Stimulated activated CD4-positive, alpha-beta T cell treated with anti-CD3 and anti-CD28 coated beads, Interleukin-4, amount 100 ng/mL, for 24 hours (primary cell): Measurements from ENCODE around the gene SBK2.
"Not testable (repeated sequence)": the region's sequence is repeated elsewhere in the genome, so short reads cannot be mapped to it uniquely, and the experiment has no call there.

ENCODE experiments used
- DNase-seq: peaks from one replicate; pipeline ENCODE4 v3.0.0-alpha.2; 2020

SBK2 gene, protein sequence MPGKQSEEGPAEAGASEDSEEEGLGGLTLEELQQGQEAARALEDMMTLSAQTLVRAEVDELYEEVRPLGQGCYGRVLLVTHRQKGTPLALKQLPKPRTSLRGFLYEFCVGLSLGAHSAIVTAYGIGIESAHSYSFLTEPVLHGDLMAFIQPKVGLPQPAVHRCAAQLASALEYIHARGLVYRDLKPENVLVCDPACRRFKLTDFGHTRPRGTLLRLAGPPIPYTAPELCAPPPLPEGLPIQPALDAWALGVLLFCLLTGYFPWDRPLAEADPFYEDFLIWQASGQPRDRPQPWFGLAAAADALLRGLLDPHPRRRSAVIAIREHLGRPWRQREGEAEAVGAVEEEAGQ

DNA sequence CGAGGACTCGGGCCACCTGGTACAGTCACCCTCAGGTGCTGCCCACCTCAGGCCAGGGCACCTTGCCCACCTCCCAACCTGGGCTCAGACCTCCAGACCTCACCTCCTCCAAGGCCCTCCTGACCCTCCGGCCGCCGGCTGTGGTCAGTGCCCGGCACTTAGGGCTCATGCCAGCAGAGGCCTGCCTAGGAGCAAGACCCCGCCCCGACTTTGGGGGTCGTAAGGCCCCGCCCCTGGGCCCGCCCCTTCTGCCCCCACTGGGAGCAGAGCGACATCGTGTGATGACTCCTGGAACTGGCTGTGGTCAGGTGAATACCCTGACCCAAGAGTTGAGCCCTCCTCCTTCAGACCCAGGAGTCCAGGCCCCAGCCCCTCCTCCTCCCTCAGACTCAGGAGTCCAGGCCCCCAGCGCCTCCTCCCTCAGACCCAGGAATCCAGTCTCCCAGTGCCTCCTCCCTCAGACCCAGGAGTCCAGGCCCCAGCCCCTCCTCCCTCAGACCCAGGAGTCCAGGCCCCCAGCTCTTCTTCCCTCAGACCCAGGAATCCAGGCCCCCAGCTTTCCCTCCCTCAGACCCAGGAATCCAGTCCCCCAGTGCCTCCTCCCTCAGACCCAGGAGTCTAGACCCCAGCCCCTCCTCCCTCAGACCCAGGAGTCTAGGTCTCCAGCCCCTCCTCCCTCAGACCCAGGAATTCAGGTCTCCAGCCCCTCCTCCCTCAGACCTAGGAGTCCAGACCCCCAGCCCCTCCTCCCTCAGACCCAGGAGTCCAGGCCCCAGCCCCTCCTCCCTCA, at the start of gene SBK2:
SBK2 (minus strand) TSS at position 183 of the 790 bp plus-strand sequence. CDS start 839 bp downstream, outside the sequence.
- DNase-seq: no peak

DNA sequence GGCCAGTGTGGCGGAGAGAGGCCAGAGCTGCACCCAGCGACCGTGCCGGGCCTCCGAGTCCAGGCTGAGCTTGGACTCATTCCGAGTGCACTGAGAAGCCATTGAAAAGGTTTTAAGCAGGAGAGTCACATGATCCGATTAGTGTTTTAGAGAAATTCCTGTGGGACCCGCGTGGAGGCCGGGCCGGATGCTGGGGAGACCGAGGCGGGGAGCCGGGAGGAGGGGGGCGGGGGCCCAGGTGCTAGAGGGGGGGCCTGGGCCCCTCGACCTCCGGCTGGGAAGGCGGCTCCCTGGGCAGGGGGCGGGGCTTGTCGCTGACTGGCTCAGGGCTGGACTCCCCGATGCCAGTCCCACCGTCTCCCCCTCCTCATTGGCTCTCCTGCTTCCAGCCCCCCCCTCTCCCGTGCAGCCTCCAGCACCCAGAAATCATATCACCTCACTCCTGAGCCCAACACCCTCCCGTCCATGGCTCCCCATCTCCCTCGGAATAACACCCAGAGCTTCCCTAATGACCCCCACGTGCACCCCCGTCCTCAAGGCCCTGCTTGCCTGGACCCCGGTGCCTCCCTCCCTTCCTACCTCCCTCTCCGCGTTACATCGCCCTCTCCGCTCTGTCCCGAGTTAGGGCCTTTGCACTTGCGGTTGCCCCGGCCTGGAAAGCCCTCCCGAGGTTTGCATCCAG, 48.9 kb upstream of the SBK2 start:
- peak; percentile 58 for DNase-seq

DNA sequence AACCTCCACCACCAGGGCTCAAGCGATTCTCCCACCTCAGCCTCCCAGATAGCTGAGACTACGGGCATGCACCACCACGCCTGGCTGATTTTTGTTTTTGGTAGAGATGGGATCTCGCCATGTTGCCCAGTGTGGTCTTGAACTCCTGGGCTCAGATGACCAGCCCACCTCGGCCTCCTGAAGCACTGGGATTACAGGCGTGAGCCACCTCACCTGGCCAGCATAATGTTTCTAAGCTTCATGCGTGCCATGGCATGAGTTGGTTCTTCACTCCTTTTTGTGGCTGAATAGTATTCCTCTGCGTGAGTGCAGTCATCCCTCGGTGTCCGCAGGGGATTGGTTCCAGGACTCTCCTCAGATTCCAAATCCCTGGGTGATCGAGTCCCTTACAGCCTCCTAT, 47.9 kb upstream of the SBK2 start:
- DNase-seq: no peak

DNA sequence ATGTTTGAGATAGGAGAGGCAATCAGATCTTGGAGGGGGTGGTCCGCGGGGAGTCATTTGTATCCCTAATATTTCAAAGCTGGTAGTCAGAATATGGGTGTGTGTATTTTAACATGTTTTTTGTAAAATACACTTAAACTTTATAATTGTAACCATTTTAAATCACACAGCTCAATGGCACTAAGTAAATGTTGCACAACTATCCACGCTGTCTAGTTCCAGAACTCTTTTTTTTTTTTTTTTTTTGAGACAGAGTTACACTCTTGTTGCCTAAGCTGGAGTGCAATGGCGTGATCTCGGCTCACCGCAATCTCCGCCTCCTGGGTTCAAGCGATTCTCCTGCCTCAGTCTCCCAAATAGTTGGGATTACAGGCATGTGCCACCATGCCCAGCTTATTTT, 47.0 kb upstream of the SBK2 start:
- DNase-seq: not testable (repeated sequence)

DNA sequence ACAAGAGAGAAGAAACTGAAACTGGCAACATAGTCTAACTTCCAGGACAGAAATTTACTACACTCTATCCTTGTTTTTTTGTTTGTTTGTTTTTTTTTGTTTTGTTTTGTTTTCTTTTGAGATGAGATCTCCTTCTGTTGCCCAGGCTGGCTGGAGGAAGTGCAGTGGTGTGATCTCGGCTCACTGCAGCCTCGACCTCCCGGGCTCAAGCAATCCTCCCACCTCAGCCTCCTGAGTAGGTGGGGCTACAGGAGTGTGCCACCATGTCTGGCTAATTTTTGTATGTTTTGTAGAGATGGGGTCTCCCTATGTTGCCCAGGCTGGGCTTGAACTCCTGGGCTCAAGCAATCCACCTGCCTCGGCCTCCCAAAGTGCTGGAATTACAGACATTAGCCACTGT, 45.4 kb upstream of the SBK2 start:
- not testable (repeated sequence) for DNase-seq

DNA sequence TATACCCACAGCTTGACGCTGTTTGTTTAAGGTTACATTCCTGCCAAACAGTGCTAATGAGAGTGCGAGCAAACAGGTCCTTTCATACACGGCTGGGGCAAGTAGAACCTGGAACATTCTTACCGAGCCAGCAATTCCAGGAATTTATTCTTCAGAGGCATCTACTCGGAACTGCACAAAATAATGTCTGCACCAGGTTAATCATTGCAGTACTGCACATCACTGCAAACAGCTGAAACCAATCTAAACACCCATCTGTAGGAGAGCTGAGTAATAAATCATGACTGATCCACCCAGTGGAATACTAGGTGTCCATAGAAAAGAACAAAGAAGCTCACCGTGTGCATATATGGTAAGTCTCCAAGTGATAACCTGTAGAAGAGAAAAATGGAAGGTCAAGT, 44.9 kb upstream of the SBK2 start:
- DNase-seq: no peak

DNA sequence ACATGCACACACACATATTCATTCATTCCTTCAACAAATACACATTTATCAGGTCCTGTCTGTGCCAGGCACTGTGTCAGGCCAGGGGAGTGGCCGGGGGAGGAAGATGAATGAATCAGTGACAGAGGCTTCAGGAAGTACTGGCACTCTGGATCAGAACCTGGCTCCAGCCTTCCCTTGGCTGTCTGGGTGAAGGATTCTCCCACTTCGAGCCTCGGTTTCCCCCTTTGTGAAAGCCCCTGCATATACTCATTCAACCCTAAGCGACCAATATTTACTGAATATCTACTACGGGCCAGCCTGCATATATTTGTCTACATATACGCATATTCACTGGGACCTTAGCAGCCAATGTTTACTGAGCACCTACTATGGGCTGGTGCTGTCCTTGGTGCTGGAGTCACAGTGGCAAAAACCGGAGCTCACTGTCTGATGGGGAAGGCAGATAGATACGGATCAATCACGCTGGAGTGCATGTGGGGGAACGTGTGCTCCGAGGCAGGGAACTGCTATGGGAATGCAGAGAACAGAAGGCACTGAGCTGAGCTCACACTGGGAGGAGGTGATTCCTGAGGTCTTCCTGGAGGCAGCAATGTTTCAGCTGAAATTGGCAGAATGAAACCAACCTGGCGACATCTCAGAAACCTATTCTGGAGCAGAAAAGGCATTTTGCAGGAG, 44.4 kb upstream of the SBK2 start:
- DNase-seq: no peak

DNA sequence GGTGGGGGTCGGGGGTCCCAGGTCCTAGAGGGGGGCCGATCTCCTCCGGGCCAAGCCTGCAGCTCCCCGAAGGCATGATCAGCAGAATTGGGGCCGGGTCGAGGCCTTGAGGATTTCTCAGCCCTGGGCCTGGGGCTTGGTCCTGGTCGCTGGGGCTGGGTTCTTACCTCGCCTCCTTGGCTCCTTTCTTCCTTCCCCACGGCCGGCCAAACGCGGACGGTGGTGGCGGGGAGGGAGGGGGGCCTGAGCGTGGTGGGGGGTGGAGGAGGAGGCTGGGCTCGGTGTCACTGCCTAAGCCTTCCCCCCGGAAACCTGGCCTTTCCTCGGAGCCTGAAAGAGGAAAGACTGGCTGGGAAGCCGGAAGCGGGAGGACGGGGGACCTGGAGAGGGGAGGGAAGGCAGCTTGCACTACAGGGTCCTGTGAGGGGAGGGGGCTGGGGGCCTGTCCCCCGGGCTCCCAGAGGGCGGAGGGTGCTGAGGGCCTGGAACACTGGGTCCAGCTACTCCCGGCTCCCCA, 43.8 kb upstream of the SBK2 start, which contains the start of gene ZNF579:
ZNF579 (minus strand) TSS at position 221 of the 517 bp plus-strand sequence. CDS start 1,209 bp downstream, outside the sequence.
- peak; percentile 87 for DNase-seq

DNA sequence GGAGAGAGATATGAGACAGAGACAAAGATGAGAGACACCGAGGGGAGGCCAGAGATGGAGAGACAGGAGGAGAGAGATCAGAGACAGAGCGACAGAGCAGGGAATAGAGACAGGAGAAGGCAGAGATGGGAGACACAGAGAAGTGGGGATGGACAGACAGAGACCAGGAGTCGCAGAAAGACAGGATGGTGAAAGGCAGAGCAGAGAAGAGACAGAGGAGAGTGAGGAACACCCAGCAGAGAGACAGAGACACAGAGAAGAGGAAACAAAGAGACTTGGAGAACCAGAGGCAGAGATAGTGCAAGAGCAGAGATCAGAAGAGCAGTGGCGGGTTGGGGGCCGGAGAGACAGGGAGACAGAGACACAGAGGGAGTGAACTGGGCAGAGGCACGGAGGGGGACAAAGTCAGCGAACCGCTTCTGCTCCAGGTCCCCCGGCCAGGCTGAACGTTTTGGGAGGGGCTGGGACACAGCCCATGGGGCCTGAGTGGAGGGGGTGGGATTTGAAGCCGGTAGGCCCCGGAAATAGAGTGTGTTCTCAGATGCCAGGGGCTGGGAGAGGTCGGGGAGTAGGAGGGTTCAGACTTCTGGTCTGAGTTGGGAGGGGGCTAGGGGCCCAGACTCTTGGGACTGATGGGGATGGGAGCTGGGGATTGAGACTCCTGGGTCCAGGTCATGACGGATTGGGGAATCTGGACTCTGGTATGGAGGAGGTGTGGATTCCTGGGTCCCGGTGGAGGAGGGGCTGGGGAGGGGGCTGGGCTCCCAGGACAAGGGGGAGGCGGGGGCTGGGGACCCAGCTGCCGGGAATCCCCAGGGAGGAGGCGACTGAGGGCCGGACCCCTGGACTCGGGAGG, 43.1 kb upstream of the SBK2 start:
- no peak for DNase-seq

DNA sequence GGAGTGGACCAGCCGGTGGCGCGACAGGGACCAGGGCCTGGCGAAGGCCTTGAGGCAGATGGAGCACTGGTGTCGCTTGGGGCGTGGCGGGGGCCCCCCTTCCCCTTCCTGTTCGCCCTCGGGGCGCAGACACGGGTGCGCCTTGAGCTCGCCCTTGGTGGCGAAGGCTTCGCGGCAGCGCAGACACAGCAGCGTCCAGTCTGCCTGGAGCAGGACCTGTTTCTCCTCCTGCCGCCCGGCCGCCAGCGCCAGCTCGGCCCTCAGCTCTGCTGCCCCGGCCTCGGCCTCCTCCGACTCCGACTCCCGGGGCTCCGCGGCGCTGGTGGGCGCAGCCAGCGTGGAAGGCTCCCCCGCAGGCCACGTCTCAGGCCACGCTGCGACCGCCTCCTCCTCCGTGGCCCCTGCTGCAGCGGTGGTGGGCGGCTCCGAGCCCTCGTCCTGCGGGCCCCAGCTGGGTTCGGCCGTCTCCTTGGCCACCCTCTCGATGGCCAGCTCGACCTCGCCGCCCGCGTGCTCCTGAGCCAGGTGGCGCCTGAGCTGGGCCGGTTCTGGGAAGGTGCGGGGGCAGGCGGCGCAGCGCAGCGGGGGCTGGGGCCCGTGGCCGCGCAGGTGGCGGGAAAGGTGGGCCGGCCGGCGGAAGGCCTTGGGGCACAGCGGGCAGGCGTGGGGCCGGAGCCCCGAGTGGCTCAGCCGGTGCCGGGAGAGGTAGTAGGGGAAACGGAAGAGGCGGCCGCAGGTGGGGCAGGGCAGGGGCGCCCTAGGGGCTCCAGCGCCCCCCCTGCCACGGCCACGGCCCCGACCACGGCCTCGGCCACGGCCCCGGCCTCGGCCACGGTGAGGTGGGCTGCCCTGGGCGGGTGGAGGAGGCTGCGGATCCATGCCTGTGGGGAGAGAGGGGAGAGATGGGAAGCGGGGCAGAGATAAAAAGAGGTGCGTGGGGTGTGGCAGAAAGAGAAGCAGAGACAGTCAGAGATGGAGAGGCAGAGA, 42.1 kb upstream of the SBK2 start:
- DNase-seq: no peak

DNA sequence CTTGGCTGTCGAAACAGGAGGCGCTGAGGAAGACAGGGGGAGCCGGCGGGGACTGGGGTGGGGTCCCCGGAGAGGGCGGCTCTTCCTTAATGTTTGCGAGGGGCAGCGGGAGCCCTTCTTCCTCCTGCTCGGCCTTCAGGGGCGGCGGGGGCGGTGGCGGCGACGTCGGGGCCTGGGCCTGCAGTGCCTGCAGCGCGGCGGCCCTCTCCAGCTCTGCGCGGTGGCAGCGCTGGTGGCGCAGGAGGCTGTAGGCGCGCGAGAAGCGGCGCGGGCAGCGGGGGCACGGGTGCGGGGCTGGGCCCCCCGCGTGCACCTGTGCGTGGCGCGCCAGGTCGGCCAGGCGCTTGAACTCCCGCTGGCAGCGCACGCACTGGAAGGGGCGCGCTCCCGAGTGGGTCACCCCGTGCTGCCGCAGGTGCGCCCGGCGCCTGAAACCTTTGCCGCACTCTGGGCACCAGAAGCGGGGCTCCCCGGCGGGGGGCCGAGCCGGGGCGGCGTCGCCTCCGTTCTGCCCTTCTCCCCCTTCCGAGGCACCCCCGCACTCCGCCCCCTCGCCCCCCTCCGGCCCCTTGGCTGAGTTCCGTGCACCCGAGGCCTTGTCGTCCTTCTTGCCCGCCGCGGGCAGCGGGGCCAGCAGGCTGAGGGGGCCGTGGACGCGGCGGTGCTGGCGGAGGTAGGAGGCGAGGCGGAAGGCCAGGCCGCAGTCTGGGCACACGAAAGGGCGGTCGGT, 41.3 kb upstream of the SBK2 start:
- DNase-seq: no peak

DNA sequence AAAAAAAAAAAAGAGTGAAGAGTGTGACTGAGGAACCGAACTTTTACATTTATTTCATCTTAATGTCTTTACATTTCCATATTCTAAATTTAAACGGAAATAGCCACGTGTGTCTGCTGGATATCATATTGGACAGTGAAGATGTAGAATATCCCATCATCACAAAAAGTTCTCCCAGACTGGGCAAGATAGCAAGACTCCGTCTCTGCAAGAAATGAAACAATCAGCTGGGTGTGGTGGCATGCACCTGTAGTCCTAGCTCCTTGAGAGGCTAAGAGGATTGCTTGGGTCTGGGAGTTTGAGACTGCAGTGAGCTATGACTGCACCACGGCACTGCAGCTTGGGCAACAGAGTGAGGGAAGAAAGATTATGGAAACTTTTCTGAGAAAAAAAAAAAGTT, 39.8 kb upstream of the SBK2 start:
- no peak for DNase-seq

DNA sequence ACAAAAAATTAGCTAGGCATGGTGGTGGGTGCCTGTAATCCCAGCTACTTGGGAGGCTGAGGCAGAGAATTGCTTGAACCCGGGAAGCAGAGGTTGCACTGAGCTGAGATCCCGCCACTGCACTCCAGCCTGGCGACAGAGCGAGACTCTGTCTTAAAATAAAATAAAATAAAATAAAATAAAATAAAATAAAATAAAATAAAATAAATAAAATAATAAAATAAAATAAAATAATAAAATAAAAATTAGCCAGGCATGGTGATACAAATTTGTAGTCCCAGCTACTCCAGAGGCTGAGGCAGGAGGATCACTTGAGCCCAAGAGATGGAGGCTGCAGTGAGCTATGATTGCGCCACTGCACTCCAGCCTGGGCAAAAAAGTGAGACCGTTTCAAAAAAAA, 37.0 kb upstream of the SBK2 start:
- DNase-seq: not testable (repeated sequence)

DNA sequence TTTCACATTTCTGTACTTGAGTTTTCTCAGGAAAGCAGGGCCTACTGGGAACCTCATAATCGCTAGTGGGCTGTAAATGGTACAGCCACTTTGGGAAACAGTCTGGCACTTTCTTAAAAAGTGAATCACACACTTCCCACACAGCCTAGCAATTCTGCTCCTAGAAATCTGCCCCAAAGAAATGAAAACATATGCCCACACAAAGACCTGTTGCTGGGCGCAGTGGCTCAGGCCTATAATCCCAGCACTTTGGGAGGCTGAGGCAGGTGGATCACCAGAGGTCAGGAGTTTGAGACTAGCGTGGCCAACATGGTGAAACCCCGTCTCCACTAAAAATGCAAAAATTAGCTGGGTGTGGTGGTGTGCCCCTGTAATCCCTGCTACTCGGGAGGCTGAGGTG, 32.5 kb upstream of the SBK2 start:
- not testable (repeated sequence) for DNase-seq

DNA sequence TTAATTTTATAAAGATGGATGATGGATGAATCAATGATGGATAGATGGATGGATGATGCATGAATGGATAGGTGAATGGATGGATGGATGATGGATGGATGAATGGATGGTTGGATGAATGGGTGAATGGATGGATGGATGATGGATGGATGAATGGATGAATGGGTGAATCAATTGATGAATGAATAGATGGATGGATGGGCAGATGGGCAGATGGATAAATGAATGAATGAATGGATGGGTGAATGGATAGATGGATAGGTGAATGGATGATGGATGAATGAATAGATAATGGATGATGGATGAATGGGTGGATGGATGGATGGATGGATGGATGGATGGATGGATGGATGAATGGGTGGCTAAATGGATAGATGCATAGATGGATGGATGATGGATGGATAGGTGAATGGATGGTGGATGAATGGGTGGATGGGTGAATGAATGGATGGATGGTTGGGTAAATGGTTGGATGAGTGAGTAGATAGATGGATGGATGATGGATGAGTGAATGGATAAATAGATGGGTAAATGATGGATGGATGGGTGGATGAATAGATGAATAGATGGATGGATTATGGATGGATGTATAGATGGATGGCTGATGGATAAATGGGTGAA, 30.9 kb upstream of the SBK2 start:
- no peak for DNase-seq

DNA sequence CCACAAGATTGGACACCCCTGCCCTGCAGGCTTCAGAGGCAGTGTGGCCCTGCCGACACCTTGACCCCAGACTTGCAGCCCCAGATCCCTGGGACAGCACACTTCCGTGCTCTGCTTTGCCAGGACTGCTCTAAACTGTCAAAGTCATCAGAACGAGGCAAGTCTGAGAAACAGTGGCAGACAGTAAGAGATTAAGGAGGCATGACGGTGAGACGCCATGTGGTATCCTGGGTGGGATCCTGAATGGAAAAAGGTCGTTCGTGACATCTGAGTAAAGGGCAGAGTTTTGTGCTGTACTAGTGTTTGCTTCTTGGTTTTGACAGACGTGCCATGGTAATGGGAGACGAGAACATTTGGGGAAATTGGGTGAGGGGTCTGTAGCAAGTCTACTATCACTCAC, 29.9 kb upstream of the SBK2 start:
- DNase-seq: no peak

DNA sequence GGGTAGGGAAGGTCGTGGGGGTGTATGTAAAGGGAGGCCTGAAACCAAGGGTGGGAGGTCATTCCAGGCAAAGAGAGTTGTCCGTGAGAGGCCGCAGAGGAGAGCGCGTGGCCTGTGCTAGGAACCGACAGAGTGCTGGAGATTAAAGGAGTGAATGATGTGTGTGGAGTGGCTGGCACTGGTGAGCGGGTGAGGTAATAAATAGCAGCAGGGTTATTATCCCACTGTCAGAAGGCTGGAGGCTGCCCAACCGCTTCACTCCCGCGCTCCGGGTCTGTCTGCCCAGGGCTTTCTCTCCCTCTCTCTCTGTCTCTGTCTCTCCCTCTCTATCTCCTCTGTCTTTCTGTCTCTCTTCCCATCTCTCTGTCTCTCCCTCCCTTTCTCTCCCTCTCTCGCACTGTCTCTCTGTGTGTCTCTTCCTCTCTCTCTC, 26.3 kb upstream of the SBK2 start:
- no peak for DNase-seq

DNA sequence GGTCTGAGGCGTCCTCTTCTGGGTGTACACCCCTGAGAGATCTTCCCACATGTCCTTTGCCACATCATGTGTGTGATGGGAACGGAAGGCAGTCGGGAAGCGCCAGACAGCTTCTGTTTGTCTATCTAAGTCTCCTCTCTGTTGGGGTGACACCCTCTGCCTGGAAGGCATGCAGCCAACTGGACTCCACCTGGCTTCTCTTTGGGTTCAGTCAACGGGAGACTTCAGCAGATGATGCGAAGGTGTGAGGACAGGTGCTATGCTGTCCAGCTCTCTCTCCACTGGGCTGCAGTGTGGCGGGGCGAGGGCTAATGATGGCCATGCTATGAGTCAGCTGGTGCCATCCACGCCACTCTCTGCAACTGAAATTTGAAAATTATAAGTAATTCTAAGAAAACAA, 22.8 kb upstream of the SBK2 start:
- no peak for DNase-seq

DNA sequence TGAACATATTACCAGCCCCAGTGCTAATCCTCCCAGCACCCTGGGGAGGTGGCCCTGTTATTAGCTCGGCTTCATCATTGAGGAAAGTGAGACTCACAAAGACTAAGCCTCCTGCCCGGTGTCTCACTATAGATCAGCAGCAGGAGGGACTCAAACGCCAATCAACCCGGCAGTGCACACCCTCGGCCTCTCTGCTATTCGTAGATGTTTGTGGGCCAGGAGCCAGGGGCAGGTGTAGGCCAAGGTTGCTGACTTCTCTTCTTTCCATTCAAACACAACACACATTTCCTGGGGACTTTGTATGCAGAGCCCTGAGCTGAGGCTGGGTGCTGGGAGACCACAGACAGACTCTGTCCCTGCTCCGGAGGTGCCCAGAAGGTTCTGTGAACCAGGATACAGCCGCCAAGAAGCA, 17.8 kb upstream of the SBK2 start:
- no peak for DNase-seq
